ENCODE results near the gene OR10G4. TPM values are rescaled to one million over a fixed set of nuclear protein-coding genes. Genes with fewer than 3 reads are reported as not detected.

The OR10G4 gene
- total RNA-seq, 1 experiment from 2014 or later = not detected

GRCh38 chr11:124052966-124053365 is 40.2 kb downstream of the OR10G4 start:
- no peak for DNase-seq
- CTCF ChIA-PET = interaction anchor here (1.3 kb wide), 1 partner anchor 16 kb away, joined by 3 read pairs; no protein-coding TSS in a partner anchor
- Mint-ChIP-seq H3K4me3 (ENCODE audit: low read depth, unreplicated experiment) (no peak overlapping the region), H3K4me1 (ENCODE audit: low read depth, unreplicated experiment) (no peaks in the 10 kb centered on the region), H3K36me3 (ENCODE audit: insufficient read depth, unreplicated experiment) (no peaks in the 10 kb centered on the region), H3K27me3 (ENCODE audit: unreplicated experiment) (no peaks in the 10 kb centered on the region), H3K27ac (ENCODE audit: unreplicated experiment) (no peak overlapping the region), H3K9me3 (ENCODE audit: low read depth, unreplicated experiment) (peaks cover 3% of the 10 kb centered on the region)
- TF ChIP-seq CTCF (IDR thresholded peaks at IDR 0.05; ENCODE audit: unreplicated experiment) = no peak
- intact Hi-C loops (cut with micrococcal nuclease; ENCODE audit: unreplicated experiment) = no loop called here
- BruUV-seq (replicated peaks) = no TSS peak

Other genes with a start within 250 kb of the OR10G4 start
- not detected in 2 replicates for gene OR6M1, start 206.6 kb upstream of the OR10G4 start, total RNA-seq (2022)
- gene TMEM225, start 127.3 kb upstream of the OR10G4 start, total RNA-seq (2022) = not detected in 2 replicates
- not detected in 2 replicates for gene OR8D4, start 110.8 kb upstream of the OR10G4 start, total RNA-seq (2022)
- not detected in 2 replicates for gene OR4D5, start 73.4 kb upstream of the OR10G4 start, total RNA-seq (2022)
- not detected in 2 replicates for gene OR6T1, start 69.2 kb upstream of the OR10G4 start, total RNA-seq (2022)
- gene OR10S1, start 35.2 kb upstream of the OR10G4 start, total RNA-seq (2022) = not detected in 2 replicates
- not detected in 2 replicates for gene OR10G6, start 17.8 kb upstream of the OR10G4 start, total RNA-seq (2022)
- gene OR10G9, start 10.0 kb downstream of the OR10G4 start, total RNA-seq (2022) = not detected in 2 replicates
- gene OR10G8, start 13.8 kb downstream of the OR10G4 start, total RNA-seq (2022) = not detected in 2 replicates
- not detected in 2 replicates for gene OR10G7, start 28.3 kb downstream of the OR10G4 start, total RNA-seq (2022)
- 1.9 and 3.3 TPM in 2 replicates for gene VWA5A, start 102.5 kb downstream of the OR10G4 start, total RNA-seq (2022)
- not detected in 2 replicates for gene OR10D3, start 170.3 kb downstream of the OR10G4 start, total RNA-seq (2022)
- gene OR8G1, start 228.1 kb downstream of the OR10G4 start, total RNA-seq (2022) = not detected in 2 replicates
- gene OR8G5, start 243.4 kb downstream of the OR10G4 start, total RNA-seq (2022) = not detected in 2 replicates

All from Calu3 (cell line).